Measurements from ENCODE around the gene FYN. TPM values are rescaled to one million over a fixed set of nuclear protein-coding genes. Genes with fewer than 3 reads are reported as not detected.

Gene FYN
- total and polyA plus RNA-seq, 10 of the 15 experiments (the other 5 are each of a cell fraction or from before 2014, with no cell fraction given), result 51.4 to 247 (median 138) TPM

- Histone ChIP-seq H3K4me1 (ENCODE audit: control insufficient read depth, insufficient read depth, low read length) (peaks cover 5% of the 10 kb centered on the region), H3K9ac (ENCODE audit: control insufficient read depth, insufficient read depth, low read length) (no peak overlapping the region), H3K4me3 (no peak overlapping the region), H3K79me2 (ENCODE audit: control insufficient read depth, insufficient read depth, low read length) (peaks cover 21% of the 10 kb centered on the region), H3K27ac (ENCODE audit: control insufficient read depth, insufficient read depth) (no peak overlapping the region), H3K9me3 (replicated peaks; ENCODE audit: control insufficient read depth, insufficient read depth, low read length) (no peaks in the 10 kb centered on the region; the same call in 2 of the 3 replicates), H4K20me1 (ENCODE audit: control insufficient read depth, insufficient read depth) (no peaks in the 10 kb centered on the region; the same call in 1 of the 2 replicates), H3K36me3 (ENCODE audit: control insufficient read depth in 2 of 2, insufficient read depth in 2 of 2, low read length in 1 of 2) (peaks cover 0 to 8% of the 10 kb centered on the region in 2 experiments; a peak in 1 of 4 replicates), H3K4me2 (ENCODE audit: control insufficient read depth, insufficient read depth) (no peak overlapping the region), H2AFZ (ENCODE audit: control insufficient read depth, low read depth, low read length) (no peak overlapping the region), H3K27me3 (replicated peaks in 1 of 2; ENCODE audit: control insufficient read depth in 2 of 2, insufficient read depth in 2 of 2, low read length in 1 of 2) (no peaks in the 10 kb centered on the region)
- FAIRE-seq, result no peak
- CTCF ChIA-PET, result interaction anchor here (2.4 kb wide), 1 partner anchor 8 kb away, joined by 5 read pairs; no protein-coding TSS in a partner anchor
- BruUV-seq (replicated peaks), result no TSS peak
- 48% methylated on average over 6 of the region's 6 CpGs for WGBS (ENCODE audit: insufficient coverage, insufficient replicate concordance, low lambda C conversion rate, missing lambda C conversion rate)
- POLR2A ChIA-PET, result interaction anchor here (1.0 to 1.4 kb wide), 4 partner anchors 9 to 28 kb away, joined by 3 to 4 read pairs (median 4); no protein-coding TSS in a partner anchor
- SMC1A ChIA-PET (ENCODE audit: uncharacterized antibody, unreplicated experiment), result interaction anchor here (0.6 to 2.7 kb wide), 13 partner anchors 8 to 92 kb away, joined by 3 to 15 read pairs (median 3); no protein-coding TSS in a partner anchor
- in situ Hi-C loops (cut with MboI) (no loop called here), intact Hi-C loops (cut with micrococcal nuclease; ENCODE audit: unreplicated experiment) (no loop called here)
- DNase-seq (ENCODE audit: low read depth, low spot score), result no peak
- no peak for ATAC-seq
- RAD21 ChIA-PET (ENCODE audit: unreplicated experiment), result interaction anchor here (0.7 to 3.1 kb wide), 4 partner anchors 9 to 27 kb away, joined by 3 to 11 read pairs (median 6); no protein-coding TSS in a partner anchor
- TF ChIP-seq PRDM15 (CRISPR knock-in tag; IDR thresholded peaks at IDR 0.05), result no peak
- TF ChIP-seq ELK1 (IDR thresholded peaks at IDR 0.05; ENCODE audit: low read depth, low read length), result no peak
- TF ChIP-seq POLR2A (IDR thresholded peaks at IDR 0.05; ENCODE audit: low read depth, low read length), result no peak
- TF ChIP-seq NKRF (conservative IDR thresholded peaks at IDR 0.05), result no peak
- TF ChIP-seq BCLAF1 (IDR thresholded peaks at IDR 0.05), result no peak
- TF ChIP-seq CEBPB (IDR thresholded peaks at IDR 0.05; ENCODE audit: borderline replicate concordance in 1 of 2, low read depth in 2 of 2, low read length in 2 of 2), result no peak
- TF ChIP-seq GATAD2B (conservative IDR thresholded peaks at IDR 0.05; ENCODE audit: low read depth), result no peak
- TF ChIP-seq STAT1 (conservative IDR thresholded peaks at IDR 0.05), result no peak
- no peak for TF ChIP-seq MLLT1 (IDR thresholded peaks at IDR 0.05)
- TF ChIP-seq IKZF1 (conservative IDR thresholded peaks at IDR 0.05), result no peak
- TF ChIP-seq MXI1 (IDR thresholded peaks at IDR 0.05; ENCODE audit: low read depth, low read length), result no peak
Observed at GRCh38 chr6:111817451-111818120, 55.7 kb downstream of the FYN start.
